Astrocyte (in vitro differentiated cells and primary cell): ENCODE data around the gene NUP205. TPM values are rescaled to one million over a fixed set of nuclear protein-coding genes. Genes with fewer than 3 reads are reported as not detected.

Experiments
- DNase-seq: peaks from one replicate; pipeline ENCODE4 v3.0.0-alpha.2; 2010; ENCODE audit warnings: low read depth
- FAIRE-seq: peaks from 2 replicates; lab custom pipeline; 2011; peaks lifted over from hg19 to GRCh38; lab: Jason Lieb, UNC
- H2AFZ ChIP-seq: 2 replicates; pipeline ENCODE4 v1.6.0; 2012; ENCODE audit warnings: low read depth, low read length, inconsistent platforms
- H3K27ac ChIP-seq: 2 replicates; pipeline ENCODE4 v1.5.1; 2011; ENCODE audit warnings: low read depth, low read length, inconsistent platforms
- H3K27me3 ChIP-seq: 2 replicates; pipeline ENCODE4 v1.6.0; 2011; ENCODE audit warnings: low read length, inconsistent platforms; ENCODE audit not compliant: insufficient read depth
- H3K36me3 ChIP-seq: 2 replicates; pipeline ENCODE4 v1.5.1; 2011; ENCODE audit warnings: low read length, inconsistent platforms; ENCODE audit not compliant: insufficient read depth
- H3K4me1 ChIP-seq: 2 replicates; pipeline ENCODE4 v1.5.1; 2011; ENCODE audit warnings: low read length, inconsistent platforms; ENCODE audit not compliant: insufficient read depth
- H3K4me2 ChIP-seq: 2 replicates; pipeline ENCODE4 v1.6.0; 2012; ENCODE audit warnings: low read length, inconsistent platforms
- H3K4me3 ChIP-seq: 2 replicates; pipeline ENCODE4 v1.5.1; 2011; ENCODE audit warnings: low read depth, mild to moderate bottlenecking, low read length, inconsistent platforms; ENCODE audit not compliant: insufficient read depth
- H3K79me2 ChIP-seq: 2 replicates; pipeline ENCODE4 v1.6.0; 2012; ENCODE audit warnings: mild to moderate bottlenecking, low read length, inconsistent platforms; ENCODE audit not compliant: insufficient read depth
- H3K9ac ChIP-seq: 2 replicates; pipeline ENCODE4 v1.6.0; 2012; ENCODE audit warnings: mild to moderate bottlenecking, low read length, inconsistent platforms
- H3K9me3 ChIP-seq: 2 replicates; pipeline ENCODE4 v1.5.1; 2012; ENCODE audit warnings: low read depth, mild to moderate bottlenecking, low read length, inconsistent platforms; ENCODE audit not compliant: insufficient read depth
- H4K20me1 ChIP-seq: 2 replicates; pipeline ENCODE4 v1.6.0; 2012; ENCODE audit warnings: low read length, inconsistent platforms; ENCODE audit not compliant: insufficient read depth
- H3K27ac Mint-ChIP-seq: one replicate; pipeline ENCODE4 v1.8.0; 2021; ENCODE audit warnings: mild to moderate bottlenecking, mixed read lengths; ENCODE audit not compliant: unreplicated experiment
- H3K27me3 Mint-ChIP-seq: one replicate; pipeline ENCODE4 v1.8.0; 2021; ENCODE audit warnings: low read depth, mixed read lengths; ENCODE audit not compliant: unreplicated experiment
- H3K36me3 Mint-ChIP-seq: one replicate; pipeline ENCODE4 v1.8.0; 2021; ENCODE audit warnings: low read depth, mixed read lengths; ENCODE audit not compliant: unreplicated experiment
- H3K4me1 Mint-ChIP-seq: one replicate; pipeline ENCODE4 v1.8.0; 2021; ENCODE audit warnings: low read depth, mixed read lengths; ENCODE audit not compliant: unreplicated experiment
- H3K4me3 Mint-ChIP-seq: one replicate; pipeline ENCODE4 v1.8.0; 2021; ENCODE audit warnings: mild to moderate bottlenecking, moderate library complexity, mixed read lengths; ENCODE audit not compliant: unreplicated experiment
- H3K9me3 Mint-ChIP-seq: one replicate; pipeline ENCODE4 v1.8.0; 2021; ENCODE audit warnings: mild to moderate bottlenecking, mixed read lengths; ENCODE audit not compliant: unreplicated experiment
- CTCF ChIP-seq: IDR thresholded peaks from 2 replicates; pipeline ENCODE4 v1.5.1; 2011; ENCODE audit warnings: low read depth, mild to moderate bottlenecking, inconsistent platforms, low read length, moderate library complexity; ENCODE audit not compliant: insufficient read depth
- EZH2 ChIP-seq: IDR thresholded peaks from 2 replicates; pipeline ENCODE4 v1.6.1; 2012; ENCODE audit warnings: mild to moderate bottlenecking, low read length, inconsistent platforms; ENCODE audit not compliant: insufficient read depth
- total RNA-seq: library from RNA; stranded (reverse); gene quantifications from 2 replicates; pipeline ENCODE4 v1.2.1, GENCODE V29; 2021

NUP205 gene
- total RNA-seq, 1 donor from 2014 or later = 50.5 TPM

DNA sequence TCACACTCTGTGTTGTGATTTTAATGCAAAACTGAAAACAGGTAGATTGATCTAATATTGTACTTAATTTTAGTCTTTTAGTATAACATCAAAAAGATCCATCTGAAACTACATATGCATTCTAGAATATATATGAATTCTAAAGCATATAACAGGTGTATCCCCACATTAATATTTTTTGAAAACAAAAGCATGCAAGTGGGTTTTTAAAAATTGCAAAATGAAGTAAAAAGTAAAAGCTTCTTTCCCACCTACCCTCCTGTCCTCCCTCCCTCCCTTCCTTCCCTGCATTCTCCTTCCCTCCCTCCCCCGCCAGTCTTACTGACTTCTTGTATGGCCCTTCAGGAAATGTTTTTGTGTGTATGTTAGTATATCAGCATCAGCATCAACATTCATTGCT lies 90.0 kb downstream of the NUP205 start:
- Histone ChIP-seq H4K20me1 (no peaks in the 10 kb centered on the region), H3K79me2 (no peaks in the 10 kb centered on the region), H3K27ac (no peak overlapping the region), H3K36me3 (peaks cover 12% of the 10 kb centered on the region), H3K4me3 (no peak overlapping the region), H3K27me3 (no peaks in the 10 kb centered on the region), H3K4me1 (peaks cover 5% of the 10 kb centered on the region), H2AFZ (no peak overlapping the region), H3K9ac (no peak overlapping the region), H3K9me3 (no peaks in the 10 kb centered on the region), H3K4me2 (no peak overlapping the region)
- FAIRE-seq (no peak), DNase-seq (no peak)
- Mint-ChIP-seq H3K27me3 (no peaks in the 10 kb centered on the region), H3K4me1 (peaks cover 11% of the 10 kb centered on the region), H3K9me3 (peaks cover 2% of the 10 kb centered on the region), H3K36me3 (peaks cover 5% of the 10 kb centered on the region), H3K4me3 (no peak overlapping the region), H3K27ac (peak overlapping the region; percentile 47)
- TF ChIP-seq EZH2 (no peak), CTCF (no peak)

- no peak overlapping the region for H3K4me2 ChIP-seq
- no peak overlapping the region for H2AFZ ChIP-seq
- H3K4me1 ChIP-seq = peaks cover 8% of the 10 kb centered on the region
- Mint-ChIP-seq H3K27ac (peak overlapping the region; percentile 47), H3K4me1 (peaks cover 15% of the 10 kb centered on the region), H3K36me3 (peaks cover 5% of the 10 kb centered on the region), H3K4me3 (no peak overlapping the region), H3K9me3 (peaks cover 2% of the 10 kb centered on the region), H3K27me3 (no peaks in the 10 kb centered on the region)
- FAIRE-seq (no peak), DNase-seq (no peak)
- no peak overlapping the region for H3K9ac ChIP-seq
- peaks cover 12% of the 10 kb centered on the region for H3K36me3 ChIP-seq
- TF ChIP-seq CTCF (no peak), EZH2 (no peak)
- no peaks in the 10 kb centered on the region for H4K20me1 ChIP-seq
- no peak overlapping the region for H3K4me3 ChIP-seq
- no peak overlapping the region for H3K27ac ChIP-seq
- H3K79me2 ChIP-seq = no peaks in the 10 kb centered on the region
- H3K9me3 ChIP-seq = no peaks in the 10 kb centered on the region
- no peaks in the 10 kb centered on the region for H3K27me3 ChIP-seq
Measured at GRCh38 chr7:135648235-135648634, 90.5 kb downstream of the NUP205 start.

GRCh38 chr7:135650831-135651573 lies 93.3 kb downstream of the NUP205 start:
- Mint-ChIP-seq H3K4me3 (no peak overlapping the region), H3K27ac (peak overlapping the region; percentile 94)
- H2AFZ ChIP-seq = no peak overlapping the region

More at GRCh38 chr7:135650831-135651573, 93.3 kb downstream of the NUP205 start:
- no peaks in the 10 kb centered on the region for H3K27me3 Mint-ChIP-seq
- H3K9me3 ChIP-seq = no peaks in the 10 kb centered on the region
- peaks cover 2% of the 10 kb centered on the region for H3K9me3 Mint-ChIP-seq
- H3K4me1 Mint-ChIP-seq = peaks cover 19% of the 10 kb centered on the region
- no peaks in the 10 kb centered on the region for H3K27me3 ChIP-seq
- H3K9ac ChIP-seq = peak overlapping the region; percentile 17
- H3K79me2 ChIP-seq = no peaks in the 10 kb centered on the region
- peaks cover 12% of the 10 kb centered on the region for H3K4me1 ChIP-seq
- DNase-seq = peak; percentile 94
- peak overlapping the region; percentile 46 for H3K4me2 ChIP-seq
- peak overlapping the region; percentile 11 for H3K27ac ChIP-seq
- peak; percentile 78 for FAIRE-seq
- H3K36me3 ChIP-seq = no peaks in the 10 kb centered on the region
- H3K36me3 Mint-ChIP-seq = no peaks in the 10 kb centered on the region
- TF ChIP-seq CTCF = no peak
- no peak for TF ChIP-seq EZH2
- no peaks in the 10 kb centered on the region for H4K20me1 ChIP-seq
- no peak overlapping the region for H3K4me3 ChIP-seq
